SU-DHL-6 (cell line): ENCODE results near the gene MAPKAPK3.

Experiments
- H2AFZ ChIP-seq: fragments of 200-600 bp; sonication (generic); 2 replicates; pipeline ENCODE4 v1.6.1; 2014; ENCODE audit warnings: low read depth, mild to moderate bottlenecking, moderate library complexity, mixed read lengths, antibody characterized with exemption, low read length; ENCODE audit not compliant: severe bottlenecking
- H3F3A ChIP-seq: fragments of 200-600 bp; shearing (Covaris generic); 2 replicates; pipeline ENCODE4 v1.6.0; 2016; ENCODE audit warnings: antibody characterized with exemption, mild to moderate bottlenecking; ENCODE audit not compliant: insufficient read depth
- H3K27ac ChIP-seq: fragments of 200-600 bp; sonication (generic); 2 replicates; pipeline ENCODE4 v1.5.1; 2016; ENCODE audit warnings: low read depth, mild to moderate bottlenecking, low read length, moderate library complexity, mixed read lengths
- H3K27me3 ChIP-seq: fragments of 200-600 bp; sonication (generic), shearing (Covaris generic); 2 replicates; pipeline ENCODE4 v1.6.0; 2014; ENCODE audit warnings: mild to moderate bottlenecking, low read length
- H3K36me3 ChIP-seq: fragments of 200-600 bp; sonication (generic); 2 replicates; pipeline ENCODE4 v1.6.1; 2014; ENCODE audit warnings: mild to moderate bottlenecking, low read length, mixed read lengths
- H3K4me2 ChIP-seq: fragments of 300-600, 200-600 bp; shearing (Covaris generic), sonication (generic); 2 replicates; pipeline ENCODE4 v1.6.0; 2014; ENCODE audit warnings: low read length, low read depth, mild to moderate bottlenecking; ENCODE audit not compliant: poor library complexity, severe bottlenecking
- H3K4me3 ChIP-seq: fragments of 200-600 bp; sonication (generic); 2 replicates; pipeline ENCODE4 v1.5.1; 2014; ENCODE audit warnings: antibody characterized with exemption, low read length, mild to moderate bottlenecking, mixed read lengths; ENCODE audit not compliant: insufficient read depth, poor library complexity, severe bottlenecking
- H3K79me2 ChIP-seq: fragments of 200-600 bp; sonication (generic); 2 replicates; pipeline ENCODE4 v1.6.1; 2014; ENCODE audit warnings: mild to moderate bottlenecking, low read length, moderate library complexity; ENCODE audit not compliant: insufficient read depth
- H3K9ac ChIP-seq: fragments of 200-600 bp; sonication (generic); 2 replicates; pipeline ENCODE4 v1.7.0; 2014; ENCODE audit warnings: mild to moderate bottlenecking, low read length
- H3K9me2 ChIP-seq: fragments of 200-600 bp; sonication (generic); replicated peaks from 2 replicates; pipeline ENCODE4 v1.6.1; 2014; ENCODE audit warnings: low read length; ENCODE audit not compliant: insufficient read depth
- H3K9me3 ChIP-seq: fragments of 200-600 bp; sonication (generic); 2 replicates; pipeline ENCODE4 v1.6.1; 2014; ENCODE audit warnings: low read length, mixed read lengths; ENCODE audit not compliant: insufficient read depth
- H4K20me1 ChIP-seq: fragments of 200-600 bp; sonication (generic); 2 replicates; pipeline ENCODE4 v1.6.1; 2014; ENCODE audit warnings: low read depth, mild to moderate bottlenecking, antibody characterized with exemption, low read length, moderate library complexity, mixed read lengths
- EZH2phosphoT487 ChIP-seq: fragments of 200-600 bp; sonication (generic), shearing (Covaris generic); conservative IDR thresholded peaks from 2 replicates; pipeline ENCODE4 v1.6.1; 2018; ENCODE audit warnings: mild to moderate bottlenecking, antibody characterized with exemption, low read length, moderate library complexity, mixed read lengths
- TF ChIP-seq, protein P1 (sequence below): fragments of 200-600 bp; sonication (generic); IDR thresholded peaks from one replicate; pipeline ENCODE4 v1.5.1; 2017; ENCODE audit warnings: antibody characterized with exemption, mild to moderate bottlenecking, low read length, moderate library complexity; ENCODE audit not compliant: insufficient read depth, poor library complexity, severe bottlenecking

The MAPKAPK3 gene

DNA sequence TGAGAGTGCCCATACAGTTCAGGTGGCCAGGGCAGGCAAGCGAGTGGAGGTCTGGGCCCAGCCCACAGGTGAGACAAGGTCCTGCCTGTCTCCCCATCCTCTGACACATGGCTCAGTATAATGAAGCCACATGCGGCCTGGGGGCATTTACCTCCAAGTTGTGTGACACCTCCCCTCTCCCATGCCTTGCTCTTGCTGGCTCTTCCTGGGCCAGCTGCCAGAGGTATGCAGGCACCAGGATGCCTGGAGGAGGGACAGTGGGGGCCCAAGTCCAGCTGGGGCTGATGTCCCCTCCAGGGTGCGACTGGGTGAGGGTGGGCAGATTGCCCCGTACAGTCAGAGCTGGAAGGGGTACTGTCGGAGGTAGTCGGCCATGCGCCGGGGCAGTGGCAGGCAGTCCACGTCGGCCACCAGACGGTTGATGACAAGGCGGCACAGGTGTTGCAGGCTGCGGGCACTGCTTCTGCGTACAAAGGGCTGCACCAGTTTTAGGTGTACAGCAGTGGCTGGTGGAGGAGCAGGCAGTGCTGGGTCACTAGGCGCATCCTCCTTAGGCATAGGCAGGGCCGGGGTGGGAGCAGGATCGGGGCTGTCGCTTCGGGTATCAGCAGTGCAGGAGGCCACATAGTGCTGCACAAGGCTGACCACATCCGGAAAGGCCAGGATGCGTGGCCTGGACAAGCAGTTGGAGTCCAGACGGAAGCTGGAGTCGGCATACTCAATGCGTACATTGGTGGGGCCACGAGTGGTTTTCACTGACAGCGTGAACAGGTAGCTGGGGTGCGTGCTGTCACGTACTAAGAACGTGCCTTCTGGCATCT, 9.5 kb upstream of the MAPKAPK3 start:
- no peak overlapping the region for H3K4me3 ChIP-seq
- no peak overlapping the region for H3K27ac ChIP-seq
- H3F3A ChIP-seq, result no peaks in the 10 kb centered on the region
- no peak for TF ChIP-seq EZH2phosphoT487
- TF ChIP-seq, protein P1, sequence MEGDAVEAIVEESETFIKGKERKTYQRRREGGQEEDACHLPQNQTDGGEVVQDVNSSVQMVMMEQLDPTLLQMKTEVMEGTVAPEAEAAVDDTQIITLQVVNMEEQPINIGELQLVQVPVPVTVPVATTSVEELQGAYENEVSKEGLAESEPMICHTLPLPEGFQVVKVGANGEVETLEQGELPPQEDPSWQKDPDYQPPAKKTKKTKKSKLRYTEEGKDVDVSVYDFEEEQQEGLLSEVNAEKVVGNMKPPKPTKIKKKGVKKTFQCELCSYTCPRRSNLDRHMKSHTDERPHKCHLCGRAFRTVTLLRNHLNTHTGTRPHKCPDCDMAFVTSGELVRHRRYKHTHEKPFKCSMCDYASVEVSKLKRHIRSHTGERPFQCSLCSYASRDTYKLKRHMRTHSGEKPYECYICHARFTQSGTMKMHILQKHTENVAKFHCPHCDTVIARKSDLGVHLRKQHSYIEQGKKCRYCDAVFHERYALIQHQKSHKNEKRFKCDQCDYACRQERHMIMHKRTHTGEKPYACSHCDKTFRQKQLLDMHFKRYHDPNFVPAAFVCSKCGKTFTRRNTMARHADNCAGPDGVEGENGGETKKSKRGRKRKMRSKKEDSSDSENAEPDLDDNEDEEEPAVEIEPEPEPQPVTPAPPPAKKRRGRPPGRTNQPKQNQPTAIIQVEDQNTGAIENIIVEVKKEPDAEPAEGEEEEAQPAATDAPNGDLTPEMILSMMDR, result no peak
- H3K9me2 ChIP-seq, result no peaks in the 10 kb centered on the region
- H3K79me2 ChIP-seq, result no peaks in the 10 kb centered on the region
- no peak overlapping the region for H2AFZ ChIP-seq
- H3K9me3 ChIP-seq, result no peaks in the 10 kb centered on the region
- no peaks in the 10 kb centered on the region for H4K20me1 ChIP-seq
- no peak overlapping the region for H3K9ac ChIP-seq
- no peaks in the 10 kb centered on the region for H3K36me3 ChIP-seq
- H3K27me3 ChIP-seq, result no peaks in the 10 kb centered on the region
- H3K4me2 ChIP-seq, result no peak overlapping the region

DNA sequence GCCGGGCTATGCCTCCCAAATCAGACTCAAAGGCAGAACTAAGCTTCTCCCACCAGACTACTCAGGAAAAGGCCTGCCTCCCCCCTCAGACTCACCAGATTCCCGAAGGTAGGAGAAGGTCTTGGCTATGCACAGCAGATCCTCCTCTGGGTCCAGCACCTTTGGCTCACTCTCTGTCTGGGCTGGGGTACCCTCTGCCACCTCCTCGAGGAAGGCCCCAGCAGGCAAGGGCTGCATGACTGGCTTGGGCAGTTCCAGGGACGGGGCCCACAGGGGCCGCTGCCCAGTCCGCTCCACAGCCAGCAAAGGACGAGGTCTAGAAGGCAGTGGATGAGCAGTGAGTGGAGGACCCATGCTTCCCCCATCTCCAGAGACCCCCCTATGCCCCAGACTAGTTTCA, 8.7 kb upstream of the MAPKAPK3 start:
- H2AFZ ChIP-seq, result no peak overlapping the region
- no peak overlapping the region for H3K4me2 ChIP-seq
- TF ChIP-seq, protein P1, result no peak
- H3K4me3 ChIP-seq, result no peak overlapping the region
- no peaks in the 10 kb centered on the region for H3K36me3 ChIP-seq
- no peak overlapping the region for H3K27ac ChIP-seq
- H3F3A ChIP-seq, result no peaks in the 10 kb centered on the region
- no peak overlapping the region for H3K9ac ChIP-seq
- H4K20me1 ChIP-seq, result no peaks in the 10 kb centered on the region
- no peaks in the 10 kb centered on the region for H3K27me3 ChIP-seq
- no peaks in the 10 kb centered on the region for H3K9me3 ChIP-seq
- no peaks in the 10 kb centered on the region for H3K79me2 ChIP-seq
- no peaks in the 10 kb centered on the region for H3K9me2 ChIP-seq

DNA sequence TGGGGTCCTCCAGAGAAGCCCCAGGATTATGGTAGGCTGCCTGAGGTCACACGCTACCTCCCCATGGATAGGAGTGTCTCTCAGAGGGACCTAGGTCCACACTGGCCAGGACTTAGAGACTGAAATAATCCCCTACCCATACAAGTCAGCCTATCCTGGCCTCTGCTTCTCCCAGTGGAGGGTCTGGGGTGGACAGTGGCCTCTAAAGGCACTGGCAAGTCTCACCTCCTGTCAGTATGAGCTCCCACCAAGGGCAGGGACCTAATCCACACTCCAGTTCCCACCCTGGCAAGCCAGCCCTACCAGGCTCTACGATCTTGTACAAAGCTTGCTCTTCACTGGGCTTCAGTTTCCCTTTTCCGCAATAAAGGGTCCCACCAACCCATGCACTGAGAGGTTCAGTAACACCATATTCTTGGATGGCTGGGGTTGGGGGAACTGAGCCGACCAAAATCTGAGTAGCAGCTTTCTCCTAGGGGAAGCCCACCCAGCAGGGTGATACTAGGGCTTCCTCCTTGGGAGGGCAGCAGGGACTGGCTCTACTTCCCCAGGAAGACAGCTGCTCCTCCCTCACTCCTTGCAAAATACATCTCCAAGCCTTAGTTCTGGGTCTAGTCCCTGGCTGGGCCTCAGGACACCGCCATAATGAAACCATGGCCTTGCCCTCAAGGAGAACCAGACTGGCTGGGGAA, 7.7 kb upstream of the MAPKAPK3 start:
- Histone ChIP-seq H3K27ac (no peak overlapping the region), H3K36me3 (no peaks in the 10 kb centered on the region), H3F3A (no peaks in the 10 kb centered on the region), H3K9me2 (no peaks in the 10 kb centered on the region), H3K27me3 (no peaks in the 10 kb centered on the region), H3K9me3 (no peaks in the 10 kb centered on the region), H4K20me1 (no peaks in the 10 kb centered on the region), H3K9ac (no peak overlapping the region), H3K4me2 (no peak overlapping the region), H3K79me2 (no peaks in the 10 kb centered on the region), H3K4me3 (no peak overlapping the region), H2AFZ (no peak overlapping the region)
- no peak for TF ChIP-seq EZH2phosphoT487
- TF ChIP-seq, protein P1, result no peak
